ENCODE measurements around the gene TTC28.

The TTC28 gene

DNA sequence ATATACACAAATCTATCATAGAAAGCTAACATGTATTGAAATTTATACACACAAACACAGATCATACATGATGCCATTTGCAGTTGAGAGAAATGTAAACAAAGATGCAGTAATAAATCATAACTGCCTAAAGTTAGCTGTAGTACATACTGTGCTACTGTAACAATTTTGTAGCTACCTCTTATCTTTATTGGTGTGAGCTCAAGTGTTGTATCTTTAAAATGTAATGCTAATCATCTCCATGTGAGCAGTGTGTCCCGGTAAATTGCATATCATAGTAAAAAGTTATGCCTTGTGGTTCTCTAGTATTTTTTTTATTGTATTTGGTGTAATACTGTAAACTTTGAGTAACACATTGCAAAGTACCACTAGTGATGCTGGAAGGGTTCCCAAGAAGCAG is 743.7 kb downstream of the TTC28 start:
- DNase-seq = no peak

DNA sequence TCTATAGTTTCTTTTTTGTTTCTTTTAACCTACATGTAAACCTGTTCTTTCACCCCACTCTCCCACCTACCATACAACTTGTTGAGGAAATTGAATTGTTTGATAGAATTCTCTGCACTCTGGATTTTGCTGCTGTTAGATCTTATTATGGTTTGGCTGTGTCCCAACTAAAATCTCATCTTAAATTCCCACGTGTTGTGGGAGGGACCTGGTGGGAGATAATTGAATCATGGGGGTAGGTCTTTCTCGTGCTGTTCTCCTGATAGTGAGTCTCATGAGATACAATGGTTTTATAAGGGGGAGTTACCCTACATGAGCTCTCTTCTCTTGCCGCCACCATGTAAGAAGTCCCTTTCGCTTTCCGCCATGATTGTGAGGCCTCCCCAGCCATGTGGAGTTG is 745.6 kb downstream of the TTC28 start:
- DNase-seq = no peak

DNA sequence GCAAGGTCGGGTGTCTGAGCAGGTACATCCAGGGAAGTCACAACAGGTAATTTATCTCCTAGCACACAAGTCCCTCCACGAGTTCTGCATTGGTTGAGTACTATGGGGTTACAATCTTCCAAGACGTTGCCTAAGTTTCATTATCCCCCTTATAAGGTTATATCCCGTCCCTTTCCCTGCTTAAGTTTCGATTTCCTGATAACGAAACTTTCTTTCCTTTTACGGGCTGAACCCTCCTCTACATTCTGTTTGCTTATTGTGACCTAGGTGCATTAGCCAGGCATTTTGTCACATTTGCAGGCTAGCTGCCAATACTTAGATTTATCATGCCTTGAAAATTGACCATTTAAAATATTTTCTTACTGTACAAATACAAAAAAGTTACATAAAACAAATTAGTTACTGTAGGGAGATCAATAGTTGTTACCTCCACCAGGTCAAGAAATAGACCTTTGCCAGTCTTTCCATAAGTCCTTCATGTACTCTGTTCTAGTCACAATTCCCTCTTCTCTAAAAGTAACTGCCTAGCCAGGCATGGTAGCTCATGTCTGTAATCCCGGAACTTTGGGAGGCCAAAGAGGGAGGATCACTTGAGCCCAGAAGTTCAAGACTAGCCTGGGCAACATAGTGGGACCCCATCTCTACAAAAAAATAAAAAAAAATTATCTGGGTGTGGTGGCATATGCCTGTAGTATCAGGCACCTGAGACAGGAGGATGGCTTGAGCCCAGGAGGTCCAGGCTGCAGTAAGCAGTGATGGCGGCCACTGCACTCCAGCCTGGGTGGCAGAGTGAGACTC is 746.3 kb downstream of the TTC28 start:
- DNase-seq = no peak

DNA sequence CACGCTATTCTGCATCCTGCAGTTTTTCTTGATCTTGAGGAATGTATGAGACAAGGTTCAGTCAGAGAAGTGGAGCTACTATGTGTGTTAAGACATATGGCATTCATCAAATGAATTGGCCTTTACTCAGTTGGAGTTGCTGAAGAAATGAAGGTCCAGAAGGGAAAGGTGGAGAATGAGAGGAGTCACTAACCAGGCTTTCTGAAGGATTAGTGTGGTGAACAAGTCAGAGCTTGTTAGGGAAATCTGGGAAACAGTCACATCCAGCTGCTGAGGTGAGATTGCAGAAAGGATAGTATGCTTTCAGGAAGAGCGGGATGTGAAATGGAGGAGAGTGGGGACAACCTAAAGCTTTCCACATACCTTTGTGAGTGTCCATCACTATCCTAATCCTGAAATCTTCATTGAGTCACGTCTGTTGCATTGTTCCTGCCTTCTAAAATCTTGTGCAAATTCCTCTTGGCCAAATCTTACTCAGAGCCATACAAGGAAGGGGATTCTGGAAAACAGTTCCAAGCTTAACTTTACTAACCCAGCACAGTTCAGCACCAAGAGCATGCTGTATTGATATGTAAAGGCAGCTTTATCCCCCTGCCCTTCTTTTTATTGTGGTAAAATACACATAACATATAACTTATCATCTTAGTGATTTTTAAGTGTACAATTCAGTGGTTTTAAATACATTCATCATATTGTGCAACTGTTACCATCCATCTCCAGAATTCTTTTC is 749.1 kb downstream of the TTC28 start:
- DNase-seq = no peak

Data from hippocampal formation (tissue), 2 donors.